NCI-H774 (cell line): ENCODE results near the gene PTPRN2.
A peak's percentile ranks its signal among the peaks of the same experiment; 100 is the strongest.

Source experiments
- DNase-seq: peaks from one replicate; lab custom pipeline; 2025; lab: John Stamatoyannopoulos, UW

Gene PTPRN2

DNA sequence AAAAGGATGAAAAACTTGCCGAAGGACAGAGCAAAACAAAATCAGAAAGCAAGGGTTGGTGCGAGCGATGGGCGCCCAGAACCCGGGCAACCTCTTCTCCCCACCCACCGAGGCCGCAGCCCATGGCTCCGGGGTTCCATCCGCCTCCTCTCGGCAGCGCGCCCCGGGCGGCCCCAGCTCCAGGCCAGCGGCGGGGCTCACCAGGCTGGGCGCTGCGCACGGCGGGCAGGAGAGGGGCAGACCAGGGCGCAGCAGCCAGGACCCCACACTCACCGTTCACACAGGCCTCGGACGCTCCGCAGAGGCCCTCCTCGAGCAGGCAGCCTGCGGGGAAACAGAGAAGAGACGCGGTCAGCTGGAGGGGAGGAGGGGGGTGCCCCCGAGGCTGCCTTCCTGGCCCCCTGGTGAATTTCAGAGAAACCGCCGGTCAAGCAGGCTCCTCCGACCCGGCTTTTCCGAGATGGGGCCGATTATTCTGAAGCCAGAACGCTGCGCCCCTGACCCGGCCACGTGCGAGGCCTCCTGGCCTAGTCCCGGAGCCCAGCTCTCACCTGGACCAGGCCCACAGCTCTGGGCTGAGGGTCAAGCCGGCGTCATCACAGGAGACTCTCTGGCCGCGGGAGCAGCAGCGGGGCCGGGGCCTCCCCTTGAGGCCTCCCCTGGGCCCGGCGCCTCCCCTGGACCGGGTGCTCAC is 98.0 kb downstream of the PTPRN2 start:
- no peak for DNase-seq

GRCh38 chr7:158488181-158488971 is 99.2 kb downstream of the PTPRN2 start:
- no peak for DNase-seq

GRCh38 chr7:158487631-158488151 is 99.9 kb downstream of the PTPRN2 start:
- DNase-seq, result peak; percentile 46

DNA sequence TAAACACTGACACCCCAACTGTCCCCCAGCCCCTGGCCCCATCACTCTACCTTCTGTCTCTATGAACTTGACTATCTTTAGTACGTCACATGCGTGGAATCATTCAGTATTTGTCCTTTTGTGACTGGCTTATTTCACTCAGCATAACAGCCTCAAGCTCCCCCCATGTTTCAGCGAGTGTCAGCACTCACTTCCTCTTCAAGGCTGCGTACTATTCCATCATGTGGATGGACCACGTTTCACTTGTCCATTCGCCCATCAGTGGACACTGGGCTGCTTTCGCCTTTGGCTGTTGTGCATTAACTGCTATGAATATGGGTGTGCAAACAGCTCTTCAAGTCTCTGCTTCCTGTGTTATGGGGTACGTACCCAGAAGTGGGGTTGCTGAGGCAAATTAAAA is 100.7 kb downstream of the PTPRN2 start:
- DNase-seq, result no peak

GRCh38 chr7:158484801-158485531 is 102.7 kb downstream of the PTPRN2 start:
- DNase-seq, result no peak

- DNase-seq, result no peak
Observed at GRCh38 chr7:158482480-158482879, 105.1 kb downstream of the PTPRN2 start.

GRCh38 chr7:158479664-158480025 is 108.0 kb downstream of the PTPRN2 start:
- DNase-seq, result no peak

DNA sequence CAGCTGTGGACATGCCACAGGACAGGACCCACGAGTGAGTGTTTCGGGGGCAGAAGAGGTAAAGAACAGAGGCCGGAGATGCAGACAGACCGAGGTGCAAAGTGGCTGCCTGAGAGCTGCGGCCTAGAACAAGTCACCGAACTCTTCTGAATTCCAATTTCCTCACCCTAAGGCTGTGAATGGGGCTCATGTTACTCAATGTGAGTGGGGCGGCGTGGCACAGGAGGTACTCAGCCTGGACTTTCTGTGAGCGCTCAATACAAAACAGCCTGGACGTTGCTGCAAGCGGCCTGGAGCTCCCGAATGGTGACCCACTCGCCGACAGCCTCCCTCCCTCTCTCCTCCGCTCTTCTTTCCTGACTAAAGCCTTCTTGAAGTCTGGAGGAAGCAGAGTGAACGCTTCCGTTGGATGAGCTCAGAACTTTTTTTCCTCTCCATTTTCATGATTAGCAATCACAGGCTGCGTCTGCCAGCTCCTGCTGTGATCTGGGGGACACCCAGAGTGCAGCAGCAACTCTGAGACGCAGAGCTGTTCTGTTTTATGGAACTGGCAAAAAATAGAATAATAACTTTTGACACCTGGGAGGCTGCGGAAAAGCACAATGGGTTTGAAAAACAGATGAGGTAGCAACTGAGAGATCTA is 108.5 kb downstream of the PTPRN2 start:
- no peak for DNase-seq

DNA sequence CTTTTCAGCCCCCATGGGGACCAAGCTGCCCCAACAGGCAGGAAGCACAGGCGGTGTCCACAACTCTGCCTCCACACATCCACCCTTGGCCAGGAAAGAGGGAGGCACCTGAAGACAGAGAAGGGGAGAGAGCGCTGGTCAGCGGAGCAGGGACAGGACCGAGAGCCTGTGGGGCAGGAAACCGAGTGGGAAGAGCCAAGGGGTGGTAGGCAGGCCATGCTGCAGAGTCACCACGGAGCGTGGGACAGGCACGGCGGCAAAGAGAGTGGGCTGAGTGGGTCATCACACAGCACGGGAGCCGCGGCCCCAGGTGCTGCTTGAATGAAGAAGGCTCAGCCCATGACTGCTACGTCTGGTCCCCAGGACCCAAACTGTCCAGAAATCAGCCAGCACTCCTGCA is 109.8 kb downstream of the PTPRN2 start:
- no peak for DNase-seq

DNA sequence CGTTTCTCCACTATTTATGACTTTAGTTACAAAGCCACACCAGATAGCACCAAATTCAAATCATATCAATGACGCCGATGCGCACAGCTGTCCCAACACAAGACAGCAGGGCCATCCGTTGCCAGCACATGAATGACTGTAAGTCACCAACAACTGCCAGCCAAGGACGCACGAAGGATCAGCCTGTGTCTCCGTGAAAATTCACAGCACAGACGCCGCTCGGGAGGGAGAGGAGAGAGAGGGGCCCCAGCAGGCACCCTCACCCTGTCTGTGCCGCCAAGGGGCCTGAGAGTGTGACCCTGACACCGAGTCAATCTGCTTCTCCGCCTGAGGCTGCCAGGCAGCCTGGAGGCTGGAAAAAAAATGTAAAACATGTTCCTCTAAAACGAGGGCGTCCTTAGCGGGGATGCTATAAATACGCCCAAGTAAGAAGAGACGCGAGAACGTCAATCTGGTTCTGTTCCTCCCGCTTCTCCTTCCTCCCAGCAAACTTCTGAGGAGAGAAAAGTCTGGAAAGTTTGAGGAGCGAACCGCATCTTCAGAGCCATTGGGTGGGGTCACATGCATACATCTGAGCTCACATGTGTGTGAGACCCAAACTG is 111.2 kb downstream of the PTPRN2 start:
- DNase-seq, result no peak

DNA sequence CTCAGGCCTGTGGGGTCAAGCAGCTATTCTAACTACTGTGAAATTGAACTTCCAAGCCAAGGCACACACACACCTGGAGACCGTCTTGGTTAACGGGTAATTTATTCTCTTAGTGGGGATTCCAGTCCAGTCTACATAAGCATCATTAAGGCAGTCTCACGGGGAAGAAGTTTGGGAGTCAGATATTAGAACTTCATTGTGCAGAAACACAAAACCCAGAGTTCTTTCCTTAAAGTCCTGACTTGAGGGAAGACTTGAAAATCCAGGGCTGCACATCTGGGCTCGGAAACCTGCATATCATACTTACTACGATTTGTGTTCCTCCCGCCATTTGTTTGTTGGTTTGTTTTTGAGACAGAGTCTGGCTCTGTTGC is 112.0 kb downstream of the PTPRN2 start:
- no peak for DNase-seq

- no peak for DNase-seq
Observed at GRCh38 chr7:158475036-158475678, 112.5 kb downstream of the PTPRN2 start.

DNA sequence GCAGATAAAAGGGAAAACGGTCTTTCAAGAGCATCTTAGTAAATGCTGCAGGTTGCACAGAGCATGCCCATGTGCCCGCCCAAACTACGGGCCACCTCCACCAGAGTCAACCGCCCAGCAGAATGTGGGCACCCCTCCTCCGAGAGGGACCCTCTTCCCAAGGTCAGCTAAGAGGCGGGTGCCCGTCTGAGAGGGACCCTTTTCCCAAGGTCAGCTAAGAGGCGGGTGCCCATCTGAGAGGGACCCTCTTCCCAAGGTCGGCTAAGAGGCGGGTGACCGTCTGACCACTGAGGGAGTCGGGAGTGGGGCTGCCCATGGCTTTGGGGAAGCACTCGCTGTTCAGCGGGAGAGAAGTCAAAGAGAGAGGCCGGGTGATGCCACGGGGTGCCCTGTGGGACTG is 113.1 kb downstream of the PTPRN2 start:
- no peak for DNase-seq

- DNase-seq, result no peak
Observed at GRCh38 chr7:158473946-158474345, 113.7 kb downstream of the PTPRN2 start.

- no peak for DNase-seq
Observed at GRCh38 chr7:158473221-158473620, 114.4 kb downstream of the PTPRN2 start.

DNA sequence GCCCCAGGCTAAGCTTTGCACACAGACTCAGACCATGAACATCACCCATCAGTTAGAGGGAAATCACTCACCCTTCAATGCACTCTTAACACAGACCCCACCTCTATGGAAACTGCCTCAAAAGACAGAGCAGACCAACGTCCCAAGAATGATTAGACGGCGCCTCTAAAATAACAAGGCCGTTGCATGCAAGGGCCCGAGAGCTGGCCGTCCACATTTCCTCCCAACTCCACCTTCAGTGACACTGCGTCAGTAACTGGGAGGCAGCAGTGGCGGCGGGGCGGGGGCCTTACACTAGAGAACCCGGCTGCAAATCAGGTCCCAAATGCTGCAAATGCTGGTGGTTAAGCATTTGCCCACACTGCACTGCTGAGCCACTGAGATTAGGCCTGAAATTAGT is 115.0 kb downstream of the PTPRN2 start:
- no peak for DNase-seq

GRCh38 chr7:158471716-158472115 is 115.9 kb downstream of the PTPRN2 start:
- no peak for DNase-seq

DNA sequence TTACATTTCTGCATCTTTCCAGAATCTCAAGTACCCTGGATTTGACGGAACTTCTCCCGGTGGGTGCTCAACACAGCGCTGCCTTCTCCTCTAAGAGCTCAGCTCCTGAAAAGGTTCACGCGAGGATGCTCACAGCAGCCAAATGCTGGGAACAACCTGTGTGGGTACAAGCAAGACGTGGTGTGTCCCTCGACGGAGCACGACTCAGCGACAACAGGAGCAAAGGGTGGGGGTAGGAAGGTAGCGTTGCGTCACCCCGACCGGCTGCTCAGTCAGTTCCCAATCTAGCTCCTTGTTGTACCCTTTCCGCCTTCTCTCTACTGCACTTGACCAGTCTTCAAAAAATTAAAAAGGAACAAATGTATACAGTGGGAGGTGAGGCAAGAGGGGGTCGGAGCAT is 117.3 kb downstream of the PTPRN2 start:
- no peak for DNase-seq

DNA sequence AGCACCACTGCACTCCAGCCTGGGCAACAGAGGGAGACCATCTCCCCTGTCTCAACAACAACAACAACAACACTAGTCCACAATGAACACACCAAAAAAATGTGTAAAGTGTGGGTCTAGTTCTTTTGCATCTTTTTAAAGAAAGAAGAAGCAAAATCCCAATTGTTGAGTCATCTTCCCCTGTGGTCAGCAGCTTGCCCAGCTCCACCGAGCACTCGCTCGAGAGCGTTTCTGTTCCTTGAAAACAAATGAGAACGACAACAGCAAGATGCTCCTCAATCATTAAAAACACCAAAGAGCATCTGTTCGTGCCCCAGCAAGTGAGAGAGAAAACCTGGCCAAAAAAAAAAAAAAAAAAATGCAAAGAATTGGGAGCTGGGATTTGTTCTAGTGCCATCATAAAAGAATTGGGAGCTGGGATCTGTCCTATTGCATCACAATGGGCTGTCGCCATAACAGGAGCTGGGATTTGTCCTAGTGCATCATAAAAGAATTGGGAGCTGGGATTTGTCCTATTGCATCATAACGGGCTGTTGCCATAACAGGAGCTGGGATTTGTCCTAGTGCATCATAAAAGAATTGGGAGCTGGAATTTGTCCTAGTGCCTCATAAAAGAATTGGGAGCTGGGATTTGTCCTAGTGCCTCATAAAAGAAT is 118.1 kb downstream of the PTPRN2 start:
- DNase-seq, result no peak

DNA sequence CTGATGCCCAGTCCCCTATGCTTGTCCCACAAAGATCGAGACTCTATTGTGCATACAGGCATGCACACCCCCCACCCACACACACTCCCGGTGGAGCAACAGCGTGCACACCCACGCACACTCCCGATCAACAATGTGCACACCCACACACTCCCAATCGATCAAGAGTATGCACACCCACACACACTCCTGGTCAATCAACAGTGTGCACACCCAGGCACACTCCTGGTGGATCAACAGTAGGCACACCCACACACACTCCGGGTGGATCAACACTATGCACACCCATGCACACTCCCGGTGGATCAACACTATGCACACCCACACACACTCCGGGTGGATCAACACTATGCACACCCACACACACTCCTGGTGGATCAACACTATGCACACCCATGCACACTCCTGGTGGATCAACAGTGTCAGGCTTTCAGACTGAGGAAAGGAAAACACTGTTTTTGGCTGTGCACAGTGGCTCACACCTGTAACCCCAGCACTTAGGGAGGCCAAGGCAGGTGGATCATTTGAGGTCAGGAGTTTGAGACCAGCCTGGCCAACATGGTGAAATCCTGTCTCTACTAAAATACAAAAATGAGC is 118.8 kb downstream of the PTPRN2 start:
- DNase-seq, result no peak
